CD4-positive, alpha-beta T cell (primary cell): ENCODE data around the gene CAPZB. TPM values are rescaled to one million over a fixed set of nuclear protein-coding genes. Genes with fewer than 3 reads are reported as not detected.

Experiments used
- ATAC-seq: fragments of 200-7000 bp; cut with Tn5 transposase; one replicate; pipeline ENCODE4 v1.10.0; 2022; ENCODE audit warnings: mild to moderate bottlenecking; ENCODE audit not compliant: poor library complexity
- CTCF ChIA-PET: fragments of 350-600 bp; sonication (Branson Sonifier 250); formaldehyde crosslinking; loops from one replicate; lab custom pipeline; 2021; ENCODE audit warnings: antibody characterized with exemption, inconsistent platforms; lab: Charles Lee
- POLR2A ChIA-PET: fragments of 350-600 bp; sonication (Branson Sonifier 250); formaldehyde crosslinking; loops from one replicate; lab custom pipeline; 2021; ENCODE audit warnings: antibody characterized with exemption, inconsistent platforms; lab: Charles Lee
- DNase-seq, 14 experiments: peaks; one replicate each; pipeline ENCODE4 v3.0.0-alpha.2; 2013 to 2020; ENCODE audit warnings: mixed read lengths in 2 of 14
- H3K27ac ChIP-seq, 2 donors: one replicate each; pipeline versions ENCODE4 v1.5.1 to v1.7.0; 2013; ENCODE audit warnings: low read length in 2 of 2, low read depth in 1 of 2, mild to moderate bottlenecking in 1 of 2
- H3K27me3 ChIP-seq, 2 experiments: 1 replicate in 1 of 2; 2 replicates in 1 of 2; pipeline versions ENCODE4 v1.6.1 to v1.7.0; 2013; ENCODE audit warnings: low read length in 2 of 2, control low read depth in 1 of 2, mild to moderate bottlenecking in 1 of 2, moderate library complexity in 1 of 2; ENCODE audit not compliant: insufficient read depth in 2 of 2, control insufficient read depth in 1 of 2
- H3K36me3 ChIP-seq: one replicate; pipeline ENCODE4 v1.6.1; 2013; ENCODE audit warnings: low read length, control low read depth; ENCODE audit not compliant: insufficient read depth
- H3K4me1 ChIP-seq: one replicate; pipeline ENCODE4 v1.6.1; 2013; ENCODE audit warnings: low read length, control low read depth; ENCODE audit not compliant: insufficient read depth
- H3K4me3 ChIP-seq: one replicate; pipeline ENCODE4 v1.5.1; 2013; ENCODE audit warnings: mild to moderate bottlenecking, low read length, moderate library complexity
- H3K9me3 ChIP-seq, 2 experiments: 1 replicate in 1 of 2; 2 replicates in 1 of 2; pipeline versions ENCODE4 v1.6.1 to v1.7.0; 2013; ENCODE audit warnings: low read length in 2 of 2, mild to moderate bottlenecking in 2 of 2, control low read depth in 1 of 2, moderate library complexity in 1 of 2; ENCODE audit not compliant: control insufficient read depth in 1 of 2, insufficient read depth in 1 of 2
- H3K27ac Mint-ChIP-seq: one replicate; pipeline ENCODE4 v1.8.0; 2020; ENCODE audit warnings: mixed read lengths
- H3K27me3 Mint-ChIP-seq: one replicate; pipeline ENCODE4 v1.8.0; 2021; ENCODE audit warnings: mixed read lengths
- H3K36me3 Mint-ChIP-seq: one replicate; pipeline ENCODE4 v1.8.0; 2021; ENCODE audit warnings: low read depth, mixed read lengths
- H3K4me1 Mint-ChIP-seq: one replicate; pipeline ENCODE4 v1.8.0; 2021; ENCODE audit warnings: low read depth, mixed read lengths
- H3K4me3 Mint-ChIP-seq: one replicate; pipeline ENCODE4 v1.8.0; 2020; ENCODE audit warnings: mild to moderate bottlenecking, mixed read lengths
- H3K9me3 Mint-ChIP-seq: one replicate; pipeline ENCODE4 v1.8.0; 2020; ENCODE audit warnings: mixed read lengths
- intact Hi-C, 2 experiments: fragments of 100-400 bp; cut with DNase I in 1 of 2; cut with micrococcal nuclease in 1 of 2; formaldehyde crosslinking; loops; one replicate each; pipeline versions ENCODE4 v1.15.1 to v1.9.0; 2023 to 2025; cut with DNase I, micrococcal nuclease
- total RNA-seq, 174 experiments: library from RNA in 2 of 174; stranded (reverse) in 2 of 174; gene quantifications; one replicate each; pipeline ENCODE4 v1.2.3 and lab custom pipeline; 2021 to 2026
- TF ChIP-seq, protein P1 (sequence below): fragments of 200-600 bp; IDR thresholded peaks from one replicate; pipeline ENCODE4 v1.8.0; 2022; ENCODE audit warnings: antibody characterized with exemption, mild to moderate bottlenecking

CAPZB gene
- total RNA-seq, 2 experiments from 2014 or later = 168 to 173 TPM

DNA sequence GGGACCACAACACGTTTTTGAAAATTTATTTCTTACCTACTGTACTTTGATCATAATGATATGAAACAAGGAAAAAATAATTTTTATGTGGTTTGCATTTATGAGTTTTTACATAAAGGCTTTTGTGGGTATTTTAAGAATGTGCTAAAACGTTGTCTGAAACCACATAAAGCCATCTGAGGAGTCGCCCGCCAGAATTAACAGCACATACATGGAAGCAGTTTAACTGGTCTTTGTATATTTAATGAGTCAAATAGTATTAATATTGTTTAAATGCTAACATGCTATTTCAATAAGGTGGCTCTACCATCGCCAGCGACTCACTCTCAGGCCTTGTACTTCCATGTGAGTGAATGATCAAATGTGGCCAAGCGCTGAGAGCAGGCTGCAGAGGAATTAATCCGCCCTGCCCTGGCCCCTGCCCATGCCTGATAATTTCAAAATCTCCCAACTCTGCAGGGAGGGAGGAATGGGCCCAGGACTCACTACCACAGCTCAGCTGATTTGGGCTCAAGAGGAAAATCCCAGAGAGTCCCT, 123.7 kb downstream of the CAPZB start:
- Histone ChIP-seq H3K4me3 (no peak overlapping the region), H3K27ac (no peak overlapping the region), H3K27me3 (no peaks in the 10 kb centered on the region), H3K36me3 (peaks cover 38% of the 10 kb centered on the region), H3K4me1 (peaks cover 36% of the 10 kb centered on the region), H3K9me3 (no peaks in the 10 kb centered on the region)
- POLR2A ChIA-PET = no interaction called here
- Mint-ChIP-seq H3K27ac (peak overlapping the region; percentile 79), H3K27me3 (no peaks in the 10 kb centered on the region), H3K4me3 (peak overlapping the region; percentile 3), H3K9me3 (no peaks in the 10 kb centered on the region), H3K4me1 (peaks cover 67% of the 10 kb centered on the region), H3K36me3 (peaks cover 46% of the 10 kb centered on the region)
- DNase-seq = no peak
- ATAC-seq = no peak
- CTCF ChIA-PET = no interaction called here
- TF ChIP-seq, protein P1, sequence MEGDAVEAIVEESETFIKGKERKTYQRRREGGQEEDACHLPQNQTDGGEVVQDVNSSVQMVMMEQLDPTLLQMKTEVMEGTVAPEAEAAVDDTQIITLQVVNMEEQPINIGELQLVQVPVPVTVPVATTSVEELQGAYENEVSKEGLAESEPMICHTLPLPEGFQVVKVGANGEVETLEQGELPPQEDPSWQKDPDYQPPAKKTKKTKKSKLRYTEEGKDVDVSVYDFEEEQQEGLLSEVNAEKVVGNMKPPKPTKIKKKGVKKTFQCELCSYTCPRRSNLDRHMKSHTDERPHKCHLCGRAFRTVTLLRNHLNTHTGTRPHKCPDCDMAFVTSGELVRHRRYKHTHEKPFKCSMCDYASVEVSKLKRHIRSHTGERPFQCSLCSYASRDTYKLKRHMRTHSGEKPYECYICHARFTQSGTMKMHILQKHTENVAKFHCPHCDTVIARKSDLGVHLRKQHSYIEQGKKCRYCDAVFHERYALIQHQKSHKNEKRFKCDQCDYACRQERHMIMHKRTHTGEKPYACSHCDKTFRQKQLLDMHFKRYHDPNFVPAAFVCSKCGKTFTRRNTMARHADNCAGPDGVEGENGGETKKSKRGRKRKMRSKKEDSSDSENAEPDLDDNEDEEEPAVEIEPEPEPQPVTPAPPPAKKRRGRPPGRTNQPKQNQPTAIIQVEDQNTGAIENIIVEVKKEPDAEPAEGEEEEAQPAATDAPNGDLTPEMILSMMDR = no peak
- intact Hi-C loops = no loop called here

DNA sequence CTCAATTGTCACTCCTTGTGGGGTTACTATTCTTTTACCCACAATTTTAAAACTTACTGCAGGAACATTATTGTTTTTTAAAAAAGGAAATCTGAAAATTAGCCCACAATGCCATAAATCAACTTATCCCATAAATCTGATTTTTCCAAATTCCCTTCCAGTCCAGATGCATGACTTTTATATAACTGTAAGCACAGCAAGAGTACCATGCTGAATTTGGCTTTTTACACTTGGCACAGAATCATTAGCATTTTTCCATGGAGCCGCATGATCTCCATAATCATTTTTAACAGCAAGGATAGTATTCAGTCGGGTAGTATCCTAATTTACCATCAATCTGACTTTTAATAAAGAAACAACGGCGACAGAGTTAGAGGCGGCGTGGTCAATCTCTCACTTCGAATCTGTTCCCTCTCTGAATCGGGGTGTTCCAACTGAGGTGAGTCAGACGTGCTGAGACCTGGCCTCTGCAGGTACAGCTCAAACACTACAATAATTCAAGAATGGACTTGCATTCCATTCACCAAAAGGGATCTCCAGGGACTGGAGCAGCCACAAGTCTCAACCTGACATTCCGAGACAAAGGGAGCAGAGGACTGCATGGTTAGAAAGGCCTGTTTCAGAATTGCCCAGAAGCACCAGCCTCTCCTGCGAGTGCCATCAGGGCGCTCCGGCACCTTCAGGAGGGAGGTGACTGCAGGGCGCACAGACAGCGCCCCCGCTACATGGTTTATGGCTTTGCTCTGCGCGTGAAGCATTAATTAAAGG, 124.3 kb downstream of the CAPZB start:
- Mint-ChIP-seq H3K4me3 (peak overlapping the region; percentile 3), H3K4me1 (peaks cover 63% of the 10 kb centered on the region), H3K27me3 (no peaks in the 10 kb centered on the region), H3K9me3 (no peaks in the 10 kb centered on the region), H3K27ac (peak overlapping the region; percentile 79), H3K36me3 (peaks cover 48% of the 10 kb centered on the region)
- H3K27me3 ChIP-seq = no peaks in the 10 kb centered on the region
- H3K27ac ChIP-seq = no peak overlapping the region
- CTCF ChIA-PET = no interaction called here
- POLR2A ChIA-PET = no interaction called here
- no peaks in the 10 kb centered on the region for H3K9me3 ChIP-seq
- no peak overlapping the region for H3K4me3 ChIP-seq
- H3K36me3 ChIP-seq = peaks cover 44% of the 10 kb centered on the region
- intact Hi-C loops = no loop called here
- ATAC-seq = peak; percentile 69
- DNase-seq = no peak
- peaks cover 36% of the 10 kb centered on the region for H3K4me1 ChIP-seq
- TF ChIP-seq, protein P1 = no peak

DNA sequence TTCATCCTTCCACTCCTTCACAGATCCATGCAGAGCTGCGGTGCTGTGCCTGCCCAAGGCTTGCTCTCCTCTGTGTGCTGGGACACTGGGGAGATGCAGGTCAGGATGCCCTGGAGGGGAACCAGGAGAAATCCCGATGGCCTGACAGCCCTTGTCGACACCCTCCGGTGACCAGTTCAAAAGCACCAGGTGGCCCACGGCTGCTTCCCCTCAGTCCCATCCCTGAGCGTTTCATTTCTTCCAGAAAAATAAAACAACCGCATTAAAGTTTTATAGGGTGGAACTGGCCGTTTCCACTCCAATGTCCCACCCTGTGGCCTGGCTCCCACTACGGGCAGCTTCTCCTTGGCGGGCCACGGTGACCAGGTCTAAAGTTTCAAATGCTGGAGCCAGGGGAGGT, 124.9 kb downstream of the CAPZB start:
- H3K27ac ChIP-seq = no peak overlapping the region
- Mint-ChIP-seq H3K4me3 (no peak overlapping the region), H3K4me1 (peaks cover 63% of the 10 kb centered on the region), H3K27ac (peak overlapping the region; percentile 77), H3K36me3 (peaks cover 48% of the 10 kb centered on the region), H3K27me3 (no peaks in the 10 kb centered on the region), H3K9me3 (no peaks in the 10 kb centered on the region)
- TF ChIP-seq, protein P1 = no peak
- DNase-seq (no peak), ATAC-seq (no peak)
- ChIA-PET CTCF (no interaction called here), POLR2A (no interaction called here)
- peaks cover 36% of the 10 kb centered on the region for H3K4me1 ChIP-seq
- no peak overlapping the region for H3K4me3 ChIP-seq
- H3K27me3 ChIP-seq = no peaks in the 10 kb centered on the region
- intact Hi-C loops = no loop called here
- no peaks in the 10 kb centered on the region for H3K9me3 ChIP-seq
- H3K36me3 ChIP-seq = peaks cover 50% of the 10 kb centered on the region
